H1 (cell line): ENCODE results near the gene CCDC33. TPM values are rescaled to one million over a fixed set of nuclear protein-coding genes. Genes with fewer than 3 reads are reported as not detected.

Source experiments
- POLR2AphosphoS5 ChIP-seq: IDR thresholded peaks from 2 replicates; pipeline ENCODE4 v1.6.1; 2011; ENCODE audit warnings: low read depth, low read length
- polyA plus RNA-seq, 7 experiments: library from polyadenylated mRNA; depleted of rRNA in 3 of 7; stranded (reverse) in 5 of 7; unstranded in 2 of 7; fragments of >200 nt in 5 of 7; fragments of 200-250 nt in 2 of 7; gene quantifications; 1 replicate in 5 of 7; 2 replicates in 1 of 7; 4 replicates in 1 of 7; pipeline versions ENCODE4 v1.2.1 to v1.2.3, GENCODE V29; 2011 to 2013; ENCODE audit warnings: missing spikeins in 2 of 7, mixed read lengths in 2 of 7
- total RNA-seq: library from RNA; stranded (reverse); fragmentation: NEBNext Ultra II Directional; extraction: Animal tissue kit (Norgen Biotek cat#: 25700); gene quantifications from 2 replicates; pipeline ENCODE4 v1.2.1, GENCODE V29; 2021

The CCDC33 gene
- total and polyA plus RNA-seq, 2 of the 8 experiments (the other 6 are each of a cell fraction or from before 2014, with no cell fraction given): 2.0 to 2.7 TPM

DNA sequence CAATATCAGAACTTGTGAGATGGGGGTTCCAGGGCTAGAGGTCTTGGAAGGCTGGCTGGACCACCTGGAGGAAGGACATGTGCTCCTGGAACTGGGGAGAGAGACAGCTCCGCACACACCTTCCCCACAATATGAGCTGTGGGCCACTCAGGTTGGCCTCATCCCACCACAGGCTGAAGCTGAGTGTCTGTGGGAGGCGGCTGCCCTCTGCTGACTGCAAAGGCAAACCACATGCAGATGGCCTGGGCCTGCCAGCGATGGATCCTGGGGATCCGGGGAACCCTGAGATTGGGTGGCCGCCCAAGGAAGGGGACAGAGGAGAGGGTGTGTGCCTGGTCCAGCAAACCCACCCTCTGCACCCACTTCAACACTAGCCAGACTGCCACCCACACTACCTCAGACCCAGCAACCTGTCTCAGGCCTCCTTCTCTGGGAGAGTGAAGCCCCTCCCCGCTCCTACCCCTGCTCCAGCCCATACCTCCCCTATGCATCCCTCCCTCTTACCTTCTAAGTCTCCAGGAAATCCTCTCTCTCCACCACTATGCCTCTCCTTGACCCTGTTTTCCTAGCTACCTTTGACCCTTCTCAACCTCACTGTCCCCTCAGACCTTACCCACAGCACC lies 86.5 kb downstream of the CCDC33 start (continued):
- TF ChIP-seq POLR2AphosphoS5: no peak
